SJCRH30 (cell line): ENCODE results near the gene SENP8. TPM values are rescaled to one million over a fixed set of nuclear protein-coding genes. Genes with fewer than 3 reads are reported as not detected.
"Not testable (repeated sequence)": the region's sequence is repeated elsewhere in the genome, so short reads cannot be mapped to it uniquely, and the experiment has no call there.

Experiments used
- DNase-seq, 2 experiments: peaks; one replicate each; pipeline ENCODE4 v3.0.0-alpha.2; 2015 to 2020
- H3K27ac ChIP-seq: fragments of 250-450 bp; sonication (Bioruptor Pico); 2 replicates; pipeline ENCODE4 v1.5.1; 2020; ENCODE audit warnings: mild to moderate bottlenecking, moderate library complexity
- H3K27me3 ChIP-seq: fragments of 250-450 bp; sonication (Bioruptor Pico); 2 replicates; pipeline ENCODE4 v1.5.1; 2020; ENCODE audit warnings: mild to moderate bottlenecking, moderate library complexity
- H3K36me3 ChIP-seq: fragments of 250-450 bp; sonication (Bioruptor Pico); 2 replicates; pipeline ENCODE4 v1.5.1; 2020; ENCODE audit warnings: mild to moderate bottlenecking, moderate library complexity
- H3K4me1 ChIP-seq: fragments of 250-450 bp; sonication (Bioruptor Pico); 2 replicates; pipeline ENCODE4 v1.5.1; 2020; ENCODE audit warnings: mild to moderate bottlenecking, moderate library complexity
- H3K4me3 ChIP-seq: fragments of 250-450 bp; sonication (Bioruptor Pico); 2 replicates; pipeline ENCODE4 v1.5.1; 2020; ENCODE audit warnings: mild to moderate bottlenecking, moderate library complexity
- H3K9me3 ChIP-seq: fragments of 250-450 bp; sonication (Bioruptor Pico); replicated peaks from 2 replicates; pipeline ENCODE4 v1.5.1; 2020; ENCODE audit warnings: mild to moderate bottlenecking, moderate library complexity
- total RNA-seq: library from RNA; depleted of rRNA; stranded (reverse); fragments of >200 nt; shearing (Covaris generic); gene quantifications from 2 replicates; pipeline ENCODE4 v1.2.3, GENCODE V29; 2014

SENP8 gene
- total RNA-seq, 1 experiment from 2014 or later, result 7.7 TPM

- Histone ChIP-seq H3K36me3 (0 out of 2 replicates have a peak, but pooled peaks cover 4% of the 10 kb centered on the region), H3K27ac (no peak overlapping the region), H3K9me3 (no peaks in the 10 kb centered on the region), H3K4me1 (no peaks in the 10 kb centered on the region), H3K27me3 (no peaks in the 10 kb centered on the region), H3K4me3 (no peak overlapping the region)
- DNase-seq, result no peak
Measured at GRCh38 chr15:72098040-72098439, 20.2 kb upstream of the SENP8 start.

GRCh38 chr15:72099155-72099554, 19.0 kb upstream of the SENP8 start:
- no peaks in the 10 kb centered on the region for H3K27me3 ChIP-seq
- no peak overlapping the region for H3K4me3 ChIP-seq
- H3K27ac ChIP-seq, result no peak overlapping the region
- DNase-seq, result no peak
- H3K9me3 ChIP-seq, result no peaks in the 10 kb centered on the region
- H3K36me3 ChIP-seq, result 0 out of 2 replicates have a peak, but pooled peaks cover 4% of the 10 kb centered on the region
- no peaks in the 10 kb centered on the region for H3K4me1 ChIP-seq

GRCh38 chr15:72100551-72100950, 17.7 kb upstream of the SENP8 start:
- not testable (repeated sequence) for H3K4me1 ChIP-seq, H3K9me3 ChIP-seq, H3K36me3 ChIP-seq, H3K4me3 ChIP-seq, H3K27ac ChIP-seq, DNase-seq, H3K27me3 ChIP-seq

GRCh38 chr15:72105111-72105510, 13.1 kb upstream of the SENP8 start:
- no peaks in the 10 kb centered on the region for H3K36me3 ChIP-seq
- DNase-seq, result no peak
- H3K4me3 ChIP-seq, result no peak overlapping the region
- no peaks in the 10 kb centered on the region for H3K27me3 ChIP-seq
- H3K4me1 ChIP-seq, result no peaks in the 10 kb centered on the region; the same call in 1 of the 2 replicates
- no peak overlapping the region for H3K27ac ChIP-seq
- H3K9me3 ChIP-seq, result no peaks in the 10 kb centered on the region

GRCh38 chr15:72106068-72106467, 12.1 kb upstream of the SENP8 start:
- no peaks in the 10 kb centered on the region for H3K36me3 ChIP-seq
- H3K27me3 ChIP-seq, result no peaks in the 10 kb centered on the region
- H3K4me1 ChIP-seq, result no peaks in the 10 kb centered on the region; the same call in 1 of the 2 replicates
- no peak overlapping the region for H3K4me3 ChIP-seq
- H3K9me3 ChIP-seq, result no peaks in the 10 kb centered on the region
- no peak for DNase-seq
- H3K27ac ChIP-seq, result no peak overlapping the region

- Histone ChIP-seq H3K4me1 (peaks cover 7% of the 10 kb centered on the region), H3K9me3 (no peaks in the 10 kb centered on the region), H3K36me3 (no peaks in the 10 kb centered on the region), H3K4me3 (no peak overlapping the region), H3K27me3 (no peaks in the 10 kb centered on the region), H3K27ac (no peak overlapping the region)
- no peak for DNase-seq
Measured at GRCh38 chr15:72110355-72110754, 7.8 kb upstream of the SENP8 start.

- Histone ChIP-seq H3K9me3 (no peaks in the 10 kb centered on the region), H3K27ac (no peak overlapping the region), H3K4me1 (peaks cover 12% of the 10 kb centered on the region), H3K27me3 (no peaks in the 10 kb centered on the region), H3K4me3 (no peak overlapping the region), H3K36me3 (no peaks in the 10 kb centered on the region)
- peak; percentile 42 to 62 for DNase-seq
Measured at GRCh38 chr15:72112116-72112515, 6.1 kb upstream of the SENP8 start.

GRCh38 chr15:72112805-72113204, 5.4 kb upstream of the SENP8 start:
- no peak overlapping the region for H3K4me3 ChIP-seq
- H3K27me3 ChIP-seq, result no peaks in the 10 kb centered on the region
- H3K36me3 ChIP-seq, result no peaks in the 10 kb centered on the region
- peaks cover 12% of the 10 kb centered on the region for H3K4me1 ChIP-seq
- no peak overlapping the region for H3K27ac ChIP-seq
- H3K9me3 ChIP-seq, result no peaks in the 10 kb centered on the region
- no peak for DNase-seq

GRCh38 chr15:72113347-72114031, 4.7 kb upstream of the SENP8 start:
- H3K27me3 ChIP-seq, result no peaks in the 10 kb centered on the region
- no peak for DNase-seq
- H3K4me1 ChIP-seq, result peaks cover 12% of the 10 kb centered on the region
- H3K36me3 ChIP-seq, result no peaks in the 10 kb centered on the region
- H3K27ac ChIP-seq, result no peak overlapping the region
- H3K9me3 ChIP-seq, result no peaks in the 10 kb centered on the region
- no peak overlapping the region for H3K4me3 ChIP-seq

GRCh38 chr15:72116731-72117485, 1.3 kb upstream of the SENP8 start:
- Histone ChIP-seq H3K4me1 (peaks cover 12% of the 10 kb centered on the region), H3K36me3 (no peaks in the 10 kb centered on the region), H3K9me3 (no peaks in the 10 kb centered on the region), H3K4me3 (peak overlapping the region; percentile 87), H3K27ac (peak overlapping the region; percentile 83), H3K27me3 (no peaks in the 10 kb centered on the region)
- DNase-seq, result peak; percentile 31 to 52

GRCh38 chr15:72117486-72118016, 652 bp upstream of the SENP8 start:
- H3K27me3 ChIP-seq, result no peaks in the 10 kb centered on the region
- H3K27ac ChIP-seq, result peak overlapping the region; percentile 83
- H3K4me3 ChIP-seq, result peak overlapping the region; percentile 87
- DNase-seq, result peak; percentile 88 to 89
- H3K36me3 ChIP-seq, result no peaks in the 10 kb centered on the region
- no peaks in the 10 kb centered on the region for H3K9me3 ChIP-seq
- peaks cover 7% of the 10 kb centered on the region for H3K4me1 ChIP-seq

GRCh38 chr15:72124218-72124617, 6.0 kb downstream of the SENP8 start:
- Histone ChIP-seq H3K27me3 (no peaks in the 10 kb centered on the region), H3K4me3 (no peak overlapping the region), H3K9me3 (no peaks in the 10 kb centered on the region)

GRCh38 chr15:72127724-72128322, 9.6 kb downstream of the SENP8 start:
- H3K36me3 ChIP-seq, result no peaks in the 10 kb centered on the region
- H3K4me3 ChIP-seq, result no peak overlapping the region
- no peak overlapping the region for H3K27ac ChIP-seq
- H3K4me1 ChIP-seq, result no peaks in the 10 kb centered on the region
- DNase-seq, result no peak
- H3K9me3 ChIP-seq, result no peaks in the 10 kb centered on the region
- no peaks in the 10 kb centered on the region for H3K27me3 ChIP-seq

More at GRCh38 chr15:72124218-72124617, 6.0 kb downstream of the SENP8 start:
- no peak overlapping the region for H3K27ac ChIP-seq
- no peak for DNase-seq
- H3K36me3 ChIP-seq, result no peaks in the 10 kb centered on the region
- H3K4me1 ChIP-seq, result no peaks in the 10 kb centered on the region

- Histone ChIP-seq H3K27ac (no peak overlapping the region), H3K4me3 (no peak overlapping the region), H3K36me3 (no peaks in the 10 kb centered on the region), H3K4me1 (no peaks in the 10 kb centered on the region), H3K27me3 (no peaks in the 10 kb centered on the region), H3K9me3 (no peaks in the 10 kb centered on the region)
- no peak for DNase-seq
Measured at GRCh38 chr15:72128359-72128758, 10.2 kb downstream of the SENP8 start.

- no peaks in the 10 kb centered on the region for H3K4me1 ChIP-seq
- H3K36me3 ChIP-seq, result no peaks in the 10 kb centered on the region
- DNase-seq, result no peak
- no peaks in the 10 kb centered on the region for H3K27me3 ChIP-seq
- no peak overlapping the region for H3K27ac ChIP-seq
- H3K9me3 ChIP-seq, result no peaks in the 10 kb centered on the region
- H3K4me3 ChIP-seq, result no peak overlapping the region
Measured at GRCh38 chr15:72130272-72130671, 12.1 kb downstream of the SENP8 start.
